HG03064 (cell line): ENCODE results near the gene FKBP5.
"Not testable (repeated sequence)": the region's sequence is repeated elsewhere in the genome, so short reads cannot be mapped to it uniquely, and the experiment has no call there.

Experiments used
- ATAC-seq: cut with Tn5 transposase; IDR thresholded peaks from one replicate; pipeline ENCODE4 v1.9.1; 2021; ENCODE audit warnings: low read depth; ENCODE audit not compliant: unreplicated experiment

Gene FKBP5

GRCh38 chr6:35688605-35689322 is at the start of gene FKBP5:
Gene FKBP5 (minus strand): TSS chr6:35688915. CDS start chr6:35642824, 46,091 bp downstream.
- ATAC-seq, result peak; percentile 74

GRCh38 chr6:35737413-35738211 is 48.9 kb upstream of the FKBP5 start:
- ATAC-seq, result no peak

GRCh38 chr6:35736982-35737412 is 48.3 kb upstream of the FKBP5 start, which contains the start of gene ARMC12:
Gene ARMC12 (plus strand): TSS chr6:35737032. CDS start chr6:35737109, 77 bp downstream.
- ATAC-seq, result no peak

- no peak for ATAC-seq
These were observed 47.7 kb upstream of the FKBP5 start for GRCh38 chr6:35736253-35736894.

GRCh38 chr6:35735452-35735851 is 46.7 kb upstream of the FKBP5 start:
- no peak for ATAC-seq

- ATAC-seq, result not testable (repeated sequence)
These were observed 45.6 kb upstream of the FKBP5 start for GRCh38 chr6:35734319-35734718.

- no peak for ATAC-seq
These were observed 44.9 kb upstream of the FKBP5 start for GRCh38 chr6:35733633-35734032.

GRCh38 chr6:35731736-35732532 is 43.2 kb upstream of the FKBP5 start:
- peak; percentile 40 for ATAC-seq

- ATAC-seq, result peak; percentile 38
These were observed 42.7 kb upstream of the FKBP5 start for GRCh38 chr6:35731414-35731735.

GRCh38 chr6:35730745-35731413 is 42.2 kb upstream of the FKBP5 start:
- no peak for ATAC-seq

GRCh38 chr6:35729722-35730121 is 41.0 kb upstream of the FKBP5 start:
- ATAC-seq, result no peak

GRCh38 chr6:35728683-35729678 is 40.3 kb upstream of the FKBP5 start:
- ATAC-seq, result no peak

- ATAC-seq, result peak; percentile 41
These were observed 39.4 kb upstream of the FKBP5 start for GRCh38 chr6:35727935-35728682.

GRCh38 chr6:35727231-35727934 is 38.7 kb upstream of the FKBP5 start:
- peak; percentile 0 for ATAC-seq

GRCh38 chr6:35725721-35726438 is 37.2 kb upstream of the FKBP5 start:
- ATAC-seq, result no peak

- ATAC-seq, result no peak
These were observed 36.5 kb upstream of the FKBP5 start for GRCh38 chr6:35725081-35725708.
